ENCODE data around the gene TMSB10.

Gene TMSB10

DNA sequence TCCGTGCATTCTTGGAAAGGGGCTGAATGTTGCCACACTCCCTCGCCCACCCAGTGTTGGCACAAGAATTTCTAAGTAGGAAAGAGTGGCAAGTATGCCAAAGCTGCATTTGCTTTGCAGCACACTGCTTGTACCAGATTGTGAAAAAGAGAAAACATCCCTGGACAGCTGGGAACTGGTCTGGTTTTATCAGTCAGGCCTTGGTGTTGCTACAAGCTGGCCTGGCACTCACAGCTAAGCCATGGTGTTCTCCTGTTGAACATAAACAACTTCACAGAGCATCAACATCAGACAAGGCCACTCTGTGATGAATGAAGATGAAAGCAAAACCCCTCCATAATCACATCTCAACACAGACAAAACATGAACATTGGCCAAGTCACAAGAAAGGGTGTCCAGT lies 20.3 kb upstream of the TMSB10 start:
- no peak for ATAC-seq
- no peak for TF ChIP-seq GLIS3 (CRISPR knock-in tag; IDR thresholded peaks at IDR 0.05)
- TF ChIP-seq, protein P1, sequence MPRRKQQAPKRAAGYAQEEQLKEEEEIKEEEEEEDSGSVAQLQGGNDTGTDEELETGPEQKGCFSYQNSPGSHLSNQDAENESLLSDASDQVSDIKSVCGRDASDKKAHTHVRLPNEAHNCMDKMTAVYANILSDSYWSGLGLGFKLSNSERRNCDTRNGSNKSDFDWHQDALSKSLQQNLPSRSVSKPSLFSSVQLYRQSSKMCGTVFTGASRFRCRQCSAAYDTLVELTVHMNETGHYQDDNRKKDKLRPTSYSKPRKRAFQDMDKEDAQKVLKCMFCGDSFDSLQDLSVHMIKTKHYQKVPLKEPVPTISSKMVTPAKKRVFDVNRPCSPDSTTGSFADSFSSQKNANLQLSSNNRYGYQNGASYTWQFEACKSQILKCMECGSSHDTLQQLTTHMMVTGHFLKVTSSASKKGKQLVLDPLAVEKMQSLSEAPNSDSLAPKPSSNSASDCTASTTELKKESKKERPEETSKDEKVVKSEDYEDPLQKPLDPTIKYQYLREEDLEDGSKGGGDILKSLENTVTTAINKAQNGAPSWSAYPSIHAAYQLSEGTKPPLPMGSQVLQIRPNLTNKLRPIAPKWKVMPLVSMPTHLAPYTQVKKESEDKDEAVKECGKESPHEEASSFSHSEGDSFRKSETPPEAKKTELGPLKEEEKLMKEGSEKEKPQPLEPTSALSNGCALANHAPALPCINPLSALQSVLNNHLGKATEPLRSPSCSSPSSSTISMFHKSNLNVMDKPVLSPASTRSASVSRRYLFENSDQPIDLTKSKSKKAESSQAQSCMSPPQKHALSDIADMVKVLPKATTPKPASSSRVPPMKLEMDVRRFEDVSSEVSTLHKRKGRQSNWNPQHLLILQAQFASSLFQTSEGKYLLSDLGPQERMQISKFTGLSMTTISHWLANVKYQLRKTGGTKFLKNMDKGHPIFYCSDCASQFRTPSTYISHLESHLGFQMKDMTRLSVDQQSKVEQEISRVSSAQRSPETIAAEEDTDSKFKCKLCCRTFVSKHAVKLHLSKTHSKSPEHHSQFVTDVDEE (CRISPR knock-in tag; IDR thresholded peaks at IDR 0.05), result no peak
- no peak for TF ChIP-seq PPARA (CRISPR knock-in tag; IDR thresholded peaks at IDR 0.05; ENCODE audit: borderline replicate concordance)

- TF ChIP-seq ZNF70 (CRISPR knock-in tag; IDR thresholded peaks at IDR 0.05), result no peak
- no peak for TF ChIP-seq ESRRG (CRISPR knock-in tag; IDR thresholded peaks at IDR 0.05)
- TF ChIP-seq OSR1 (CRISPR knock-in tag; IDR thresholded peaks at IDR 0.05), result no peak
- no peak for TF ChIP-seq ZC3H10 (CRISPR knock-in tag; IDR thresholded peaks at IDR 0.05)
- TF ChIP-seq, protein P2, sequence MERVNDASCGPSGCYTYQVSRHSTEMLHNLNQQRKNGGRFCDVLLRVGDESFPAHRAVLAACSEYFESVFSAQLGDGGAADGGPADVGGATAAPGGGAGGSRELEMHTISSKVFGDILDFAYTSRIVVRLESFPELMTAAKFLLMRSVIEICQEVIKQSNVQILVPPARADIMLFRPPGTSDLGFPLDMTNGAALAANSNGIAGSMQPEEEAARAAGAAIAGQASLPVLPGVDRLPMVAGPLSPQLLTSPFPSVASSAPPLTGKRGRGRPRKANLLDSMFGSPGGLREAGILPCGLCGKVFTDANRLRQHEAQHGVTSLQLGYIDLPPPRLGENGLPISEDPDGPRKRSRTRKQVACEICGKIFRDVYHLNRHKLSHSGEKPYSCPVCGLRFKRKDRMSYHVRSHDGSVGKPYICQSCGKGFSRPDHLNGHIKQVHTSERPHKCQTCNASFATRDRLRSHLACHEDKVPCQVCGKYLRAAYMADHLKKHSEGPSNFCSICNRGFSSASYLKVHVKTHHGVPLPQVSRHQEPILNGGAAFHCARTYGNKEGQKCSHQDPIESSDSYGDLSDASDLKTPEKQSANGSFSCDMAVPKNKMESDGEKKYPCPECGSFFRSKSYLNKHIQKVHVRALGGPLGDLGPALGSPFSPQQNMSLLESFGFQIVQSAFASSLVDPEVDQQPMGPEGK (CRISPR knock-in tag; IDR thresholded peaks at IDR 0.05; ENCODE audit: borderline replicate concordance), result no peak
- TF ChIP-seq ZNF565 (CRISPR knock-in tag; conservative IDR thresholded peaks at IDR 0.05; ENCODE audit: low read depth), result no peak
- TF ChIP-seq GLIS3 (CRISPR knock-in tag; IDR thresholded peaks at IDR 0.05), result no peak
- TF ChIP-seq TCF4 (CRISPR knock-in tag; IDR thresholded peaks at IDR 0.05; ENCODE audit: borderline replicate concordance), result no peak
- TF ChIP-seq ISL1 (CRISPR knock-in tag; IDR thresholded peaks at IDR 0.05), result no peak
- no peak for TF ChIP-seq POU6F1 (CRISPR knock-in tag; IDR thresholded peaks at IDR 0.05; ENCODE audit: borderline replicate concordance, low read depth)
- no peak for TF ChIP-seq BACH2 (CRISPR knock-in tag; IDR thresholded peaks at IDR 0.05; ENCODE audit: borderline replicate concordance)
- no peak for TF ChIP-seq RARB (CRISPR knock-in tag; IDR thresholded peaks at IDR 0.05)
- TF ChIP-seq, protein P3, sequence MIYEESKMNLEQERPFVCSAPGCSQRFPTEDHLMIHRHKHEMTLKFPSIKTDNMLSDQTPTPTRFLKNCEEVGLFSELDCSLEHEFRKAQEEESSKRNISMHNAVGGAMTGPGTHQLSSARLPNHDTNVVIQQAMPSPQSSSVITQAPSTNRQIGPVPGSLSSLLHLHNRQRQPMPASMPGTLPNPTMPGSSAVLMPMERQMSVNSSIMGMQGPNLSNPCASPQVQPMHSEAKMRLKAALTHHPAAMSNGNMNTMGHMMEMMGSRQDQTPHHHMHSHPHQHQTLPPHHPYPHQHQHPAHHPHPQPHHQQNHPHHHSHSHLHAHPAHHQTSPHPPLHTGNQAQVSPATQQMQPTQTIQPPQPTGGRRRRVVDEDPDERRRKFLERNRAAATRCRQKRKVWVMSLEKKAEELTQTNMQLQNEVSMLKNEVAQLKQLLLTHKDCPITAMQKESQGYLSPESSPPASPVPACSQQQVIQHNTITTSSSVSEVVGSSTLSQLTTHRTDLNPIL (CRISPR knock-in tag; IDR thresholded peaks at IDR 0.05; ENCODE audit: low read depth), result no peak
- TF ChIP-seq ARNTL (CRISPR knock-in tag; IDR thresholded peaks at IDR 0.05; ENCODE audit: borderline replicate concordance, low read depth), result no peak
- no peak for TF ChIP-seq ZFP30 (CRISPR knock-in tag; IDR thresholded peaks at IDR 0.05)
- TF ChIP-seq, protein P1 (CRISPR knock-in tag; IDR thresholded peaks at IDR 0.05), result no peak
- TF ChIP-seq SNAI2 (CRISPR knock-in tag; IDR thresholded peaks at IDR 0.05), result no peak
- no peak for ATAC-seq
These were observed 18.7 kb upstream of the TMSB10 start for GRCh38 chr2:84886791-84887190.

- ATAC-seq, result peak; percentile 71
- TF ChIP-seq ZNF70 (CRISPR knock-in tag; IDR thresholded peaks at IDR 0.05) (peak; percentile 72; the same call in 1 of the 2 replicates), ZNF565 (CRISPR knock-in tag; conservative IDR thresholded peaks at IDR 0.05; ENCODE audit: low read depth) (no peak)
These were observed 16.8 kb upstream of the TMSB10 start for GRCh38 chr2:84888401-84889276.

Measured in SK-N-SH treated with all-trans-retinoic acid at 6 μM for 48 hours (cell line).